ENCODE data around the gene RGS2.

RGS2 gene

DNA sequence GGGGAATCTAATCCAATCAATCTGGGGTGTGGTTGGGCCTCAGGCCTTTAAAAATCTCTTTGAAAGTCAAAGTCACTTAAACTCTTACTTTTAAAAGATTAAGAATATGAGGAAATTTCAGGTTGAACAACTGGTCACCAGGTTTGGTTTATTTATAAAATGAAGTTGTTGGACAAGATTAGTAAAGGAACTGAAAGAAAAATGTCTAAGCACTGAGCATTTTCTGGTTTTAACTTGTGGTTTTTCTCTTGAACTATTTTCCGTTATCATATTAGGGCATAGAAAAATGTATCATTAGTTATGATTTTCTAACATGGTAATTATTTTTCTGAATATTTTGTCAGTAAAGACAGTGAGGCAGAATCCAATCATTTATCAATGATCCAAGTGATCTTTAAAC, 49.6 kb downstream of the RGS2 start:
- no peak for ATAC-seq (ENCODE audit: low read depth)
- TF ChIP-seq, protein P1, sequence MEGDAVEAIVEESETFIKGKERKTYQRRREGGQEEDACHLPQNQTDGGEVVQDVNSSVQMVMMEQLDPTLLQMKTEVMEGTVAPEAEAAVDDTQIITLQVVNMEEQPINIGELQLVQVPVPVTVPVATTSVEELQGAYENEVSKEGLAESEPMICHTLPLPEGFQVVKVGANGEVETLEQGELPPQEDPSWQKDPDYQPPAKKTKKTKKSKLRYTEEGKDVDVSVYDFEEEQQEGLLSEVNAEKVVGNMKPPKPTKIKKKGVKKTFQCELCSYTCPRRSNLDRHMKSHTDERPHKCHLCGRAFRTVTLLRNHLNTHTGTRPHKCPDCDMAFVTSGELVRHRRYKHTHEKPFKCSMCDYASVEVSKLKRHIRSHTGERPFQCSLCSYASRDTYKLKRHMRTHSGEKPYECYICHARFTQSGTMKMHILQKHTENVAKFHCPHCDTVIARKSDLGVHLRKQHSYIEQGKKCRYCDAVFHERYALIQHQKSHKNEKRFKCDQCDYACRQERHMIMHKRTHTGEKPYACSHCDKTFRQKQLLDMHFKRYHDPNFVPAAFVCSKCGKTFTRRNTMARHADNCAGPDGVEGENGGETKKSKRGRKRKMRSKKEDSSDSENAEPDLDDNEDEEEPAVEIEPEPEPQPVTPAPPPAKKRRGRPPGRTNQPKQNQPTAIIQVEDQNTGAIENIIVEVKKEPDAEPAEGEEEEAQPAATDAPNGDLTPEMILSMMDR (IDR thresholded peaks at IDR 0.05; ENCODE audit: poor library complexity, severe bottlenecking): no peak
- no peak overlapping the region for H3K27ac ChIP-seq (ENCODE audit: poor library complexity, severe bottlenecking)
- H3K4me1 ChIP-seq (ENCODE audit: insufficient read depth, poor library complexity, severe bottlenecking): peaks cover 19% of the 10 kb centered on the region
- no peaks in the 10 kb centered on the region for H3K27me3 ChIP-seq (ENCODE audit: insufficient read depth, poor library complexity, severe bottlenecking)
- no peak for DNase-seq (ENCODE audit: low spot score)
- no peak overlapping the region for H3K4me3 ChIP-seq (ENCODE audit: severe bottlenecking)
- no peaks in the 10 kb centered on the region for H3K36me3 ChIP-seq (ENCODE audit: low read depth)
- H3K9me3 ChIP-seq (ENCODE audit: severe bottlenecking): no peaks in the 10 kb centered on the region

DNA sequence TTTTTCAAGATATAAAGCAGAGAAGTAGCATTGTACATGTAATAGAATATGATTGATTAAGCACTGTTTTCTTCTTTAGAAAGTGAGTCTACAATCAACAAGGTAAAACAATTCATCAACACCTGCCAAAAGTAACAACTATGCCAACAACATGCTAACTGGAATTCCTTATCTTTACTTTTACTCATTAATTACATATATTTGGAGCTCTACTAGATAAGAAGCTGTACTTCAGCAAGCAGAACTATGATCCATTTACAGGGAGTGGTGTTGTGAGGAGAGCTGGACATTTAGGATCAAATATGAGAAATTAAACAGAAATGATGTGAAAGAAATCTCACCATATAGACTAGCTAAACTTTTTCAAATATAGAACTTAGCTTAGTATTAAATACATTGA, 51.0 kb downstream of the RGS2 start:
- Histone ChIP-seq H3K27me3 (ENCODE audit: insufficient read depth, poor library complexity, severe bottlenecking) (no peaks in the 10 kb centered on the region), H3K9me3 (ENCODE audit: severe bottlenecking) (no peaks in the 10 kb centered on the region), H3K4me3 (ENCODE audit: severe bottlenecking) (no peak overlapping the region), H3K27ac (ENCODE audit: poor library complexity, severe bottlenecking) (no peak overlapping the region), H3K36me3 (ENCODE audit: low read depth) (no peaks in the 10 kb centered on the region), H3K4me1 (ENCODE audit: insufficient read depth, poor library complexity, severe bottlenecking) (peaks cover 19% of the 10 kb centered on the region)
- TF ChIP-seq, protein P1 (IDR thresholded peaks at IDR 0.05; ENCODE audit: poor library complexity, severe bottlenecking): no peak
- DNase-seq (ENCODE audit: low spot score) (no peak), ATAC-seq (ENCODE audit: low read depth) (no peak)

DNA sequence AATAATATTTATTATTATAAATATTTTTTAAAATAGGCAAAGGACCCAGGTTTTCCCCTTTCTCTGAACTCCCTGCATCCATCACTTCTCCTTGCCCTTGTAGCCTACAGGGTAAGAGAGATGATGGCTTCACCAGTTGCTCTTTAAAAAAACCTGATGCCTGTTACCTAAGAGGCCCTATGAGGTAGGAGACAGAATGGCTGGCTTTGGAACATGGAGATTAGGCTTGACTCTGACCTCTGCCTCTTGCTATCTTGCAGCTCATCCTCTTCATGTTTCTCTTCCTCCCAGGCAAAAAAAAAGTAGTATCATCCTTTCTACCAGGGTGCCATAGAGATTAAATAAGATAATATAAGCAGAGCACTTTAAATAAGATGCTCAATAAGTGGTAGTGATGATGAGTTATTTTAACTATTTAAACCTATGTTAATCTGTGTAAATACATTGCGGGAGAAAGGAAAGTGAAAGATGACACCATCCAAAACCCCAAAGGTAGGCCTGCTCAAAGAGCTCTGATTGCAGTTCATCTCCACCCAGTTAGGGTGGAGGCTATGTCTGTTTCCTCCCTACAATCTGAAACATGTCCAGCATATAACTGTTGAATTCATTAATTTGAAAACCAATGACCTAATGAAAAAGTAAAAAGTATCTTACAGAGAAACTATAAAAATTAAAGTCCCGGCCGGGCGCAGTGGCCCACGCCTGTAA, 51.8 kb downstream of the RGS2 start:
- H3K36me3 ChIP-seq (ENCODE audit: low read depth): no peaks in the 10 kb centered on the region
- no peaks in the 10 kb centered on the region for H3K9me3 ChIP-seq (ENCODE audit: severe bottlenecking)
- H3K27ac ChIP-seq (ENCODE audit: poor library complexity, severe bottlenecking): peak overlapping the region; percentile 57
- TF ChIP-seq, protein P1 (IDR thresholded peaks at IDR 0.05; ENCODE audit: poor library complexity, severe bottlenecking): no peak
- no peak for ATAC-seq (ENCODE audit: low read depth)
- H3K4me3 ChIP-seq (ENCODE audit: severe bottlenecking): no peak overlapping the region
- no peaks in the 10 kb centered on the region for H3K27me3 ChIP-seq (ENCODE audit: insufficient read depth, poor library complexity, severe bottlenecking)
- no peak for DNase-seq (ENCODE audit: low spot score)
- peaks cover 19% of the 10 kb centered on the region for H3K4me1 ChIP-seq (ENCODE audit: insufficient read depth, poor library complexity, severe bottlenecking)

DNA sequence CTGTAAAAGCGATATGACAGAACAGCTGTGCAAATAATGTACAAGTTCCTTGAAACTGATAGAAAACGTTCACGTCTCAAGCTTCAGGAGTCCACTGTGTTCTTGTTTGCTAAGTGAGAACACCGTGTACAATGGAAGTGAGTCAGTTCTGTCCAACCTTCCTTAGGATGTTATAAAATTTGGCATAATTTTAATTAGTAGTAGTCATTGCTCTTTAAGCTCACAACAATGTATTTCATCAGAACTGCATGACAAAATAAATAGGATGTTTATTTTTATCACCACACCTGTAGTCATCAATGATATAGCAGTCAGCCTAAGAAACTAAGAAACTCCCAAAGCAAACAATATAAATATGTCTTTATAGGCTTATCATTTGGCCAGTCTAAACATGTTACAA, 53.0 kb downstream of the RGS2 start:
- H3K9me3 ChIP-seq (ENCODE audit: severe bottlenecking): no peaks in the 10 kb centered on the region
- peak overlapping the region; percentile 57 for H3K27ac ChIP-seq (ENCODE audit: poor library complexity, severe bottlenecking)
- H3K4me1 ChIP-seq (ENCODE audit: insufficient read depth, poor library complexity, severe bottlenecking): peaks cover 19% of the 10 kb centered on the region
- no peaks in the 10 kb centered on the region for H3K36me3 ChIP-seq (ENCODE audit: low read depth)
- H3K27me3 ChIP-seq (ENCODE audit: insufficient read depth, poor library complexity, severe bottlenecking): no peaks in the 10 kb centered on the region
- DNase-seq (ENCODE audit: low spot score) (no peak), ATAC-seq (ENCODE audit: low read depth) (peak; percentile 93)
- TF ChIP-seq, protein P1 (IDR thresholded peaks at IDR 0.05; ENCODE audit: poor library complexity, severe bottlenecking): no peak
- H3K4me3 ChIP-seq (ENCODE audit: severe bottlenecking): no peak overlapping the region

Data from RWPE2 (cell line).